ENCODE results near the gene DUS1L.

The DUS1L gene

DNA sequence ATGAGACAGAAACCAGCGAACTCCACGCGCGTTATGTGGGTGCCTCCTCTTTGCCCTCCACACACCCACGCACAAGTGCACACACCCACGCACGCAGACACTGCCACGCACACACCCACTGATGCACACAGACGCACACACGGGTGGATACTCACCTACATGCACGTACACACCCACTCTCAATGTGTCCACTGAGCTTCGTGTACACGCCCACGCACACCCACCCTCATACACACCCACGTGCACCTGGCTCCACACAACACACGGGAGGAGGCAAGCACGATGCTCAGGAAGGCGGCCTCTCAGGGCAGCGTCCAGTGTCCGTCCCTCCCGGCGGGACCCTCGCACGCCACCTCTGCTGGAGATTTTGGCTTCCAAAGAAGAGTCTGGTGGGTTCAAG, 18.2 kb downstream of the DUS1L start:
- Histone ChIP-seq H2AFZ (ENCODE audit: low read depth, low read length) (no peak overlapping the region), H3K4me2 (ENCODE audit: low read length) (no peak overlapping the region), H3K9me3 (ENCODE audit: insufficient read depth, low read length) (no peaks in the 10 kb centered on the region), H4K20me1 (ENCODE audit: insufficient read depth, low read length) (peaks cover 3% of the 10 kb centered on the region; the same call in 1 of the 2 replicates), H3K27ac (ENCODE audit: low read length) (no peak overlapping the region), H3K27me3 (ENCODE audit: low read depth, low read length) (no peaks in the 10 kb centered on the region), H3K79me2 (ENCODE audit: low read length) (peaks cover 7% of the 10 kb centered on the region), H3K36me3 (replicated peaks; ENCODE audit: low read depth, low read length) (no peaks in the 10 kb centered on the region), H3K9ac (ENCODE audit: low read length) (no peak overlapping the region), H3K4me1 (ENCODE audit: low read length) (peaks cover 5% of the 10 kb centered on the region), H3K4me3 (ENCODE audit: low read length) (no peak overlapping the region)
- TF ChIP-seq CTCF (IDR thresholded peaks at IDR 0.05; ENCODE audit: low read depth, low read length) (no peak), EZH2phosphoT487 (IDR thresholded peaks at IDR 0.05; ENCODE audit: low read depth) (no peak)

GRCh38 chr17:82046903-82047302, 18.7 kb downstream of the DUS1L start:
- H2AFZ ChIP-seq (ENCODE audit: low read depth, low read length), result no peak overlapping the region

DNA sequence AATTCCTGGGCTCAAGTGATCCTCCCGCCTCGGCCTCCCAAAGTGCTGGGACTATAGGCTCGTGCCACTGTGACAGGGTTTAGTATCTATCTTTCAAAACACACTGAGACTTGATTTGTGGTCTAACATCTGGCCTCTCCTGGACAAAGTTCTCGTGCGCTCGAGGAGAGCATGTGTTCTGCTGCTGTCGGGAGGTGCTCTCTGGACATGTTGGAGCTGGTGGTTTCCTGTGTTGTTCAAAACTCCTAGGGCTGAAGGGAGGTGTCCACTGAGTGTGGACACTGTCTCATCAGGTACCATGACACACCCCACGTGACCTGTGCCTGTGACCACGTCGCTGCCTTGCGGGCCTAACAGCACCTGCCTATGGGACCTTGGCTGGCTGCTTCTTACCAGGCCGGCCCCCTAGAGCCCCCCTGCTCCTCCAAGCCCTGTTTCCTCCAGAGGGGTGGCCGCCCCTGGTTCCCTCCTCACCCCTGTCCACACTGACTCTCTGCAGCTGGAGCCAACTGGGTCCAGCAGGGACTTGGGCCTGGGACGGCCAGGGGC, 19.6 kb downstream of the DUS1L start:
- no peaks in the 10 kb centered on the region for H3K36me3 ChIP-seq (replicated peaks; ENCODE audit: low read depth, low read length)
- H3K4me2 ChIP-seq (ENCODE audit: low read length), result no peak overlapping the region
- no peak overlapping the region for H3K27ac ChIP-seq (ENCODE audit: low read length)
- H3K4me3 ChIP-seq (ENCODE audit: low read length), result no peak overlapping the region
- no peaks in the 10 kb centered on the region for H4K20me1 ChIP-seq (ENCODE audit: insufficient read depth, low read length)
- TF ChIP-seq CTCF (IDR thresholded peaks at IDR 0.05; ENCODE audit: low read depth, low read length) (no peak), EZH2phosphoT487 (IDR thresholded peaks at IDR 0.05; ENCODE audit: low read depth) (no peak)
- no peak overlapping the region for H3K9ac ChIP-seq (ENCODE audit: low read length)
- H3K79me2 ChIP-seq (ENCODE audit: low read length), result no peaks in the 10 kb centered on the region
- H3K4me1 ChIP-seq (ENCODE audit: low read length), result peaks cover 5% of the 10 kb centered on the region
- no peak overlapping the region for H2AFZ ChIP-seq (ENCODE audit: low read depth, low read length)
- H3K27me3 ChIP-seq (ENCODE audit: low read depth, low read length), result no peaks in the 10 kb centered on the region
- no peaks in the 10 kb centered on the region for H3K9me3 ChIP-seq (ENCODE audit: insufficient read depth, low read length)

More at GRCh38 chr17:82046903-82047302, 18.7 kb downstream of the DUS1L start:
- H3K9ac ChIP-seq (ENCODE audit: low read length), result no peak overlapping the region
- H3K4me3 ChIP-seq (ENCODE audit: low read length), result no peak overlapping the region
- TF ChIP-seq CTCF (IDR thresholded peaks at IDR 0.05; ENCODE audit: low read depth, low read length) (no peak), EZH2phosphoT487 (IDR thresholded peaks at IDR 0.05; ENCODE audit: low read depth) (no peak)
- H3K4me1 ChIP-seq (ENCODE audit: low read length), result peaks cover 5% of the 10 kb centered on the region
- H3K4me2 ChIP-seq (ENCODE audit: low read length), result no peak overlapping the region
- no peaks in the 10 kb centered on the region for H4K20me1 ChIP-seq (ENCODE audit: insufficient read depth, low read length)
- peaks cover 3% of the 10 kb centered on the region; the same call in 1 of the 2 replicates for H3K79me2 ChIP-seq (ENCODE audit: low read length)
- H3K36me3 ChIP-seq (replicated peaks; ENCODE audit: low read depth, low read length), result no peaks in the 10 kb centered on the region
- no peak overlapping the region for H3K27ac ChIP-seq (ENCODE audit: low read length)
- no peaks in the 10 kb centered on the region for H3K9me3 ChIP-seq (ENCODE audit: insufficient read depth, low read length)
- no peaks in the 10 kb centered on the region for H3K27me3 ChIP-seq (ENCODE audit: low read depth, low read length)

DNA sequence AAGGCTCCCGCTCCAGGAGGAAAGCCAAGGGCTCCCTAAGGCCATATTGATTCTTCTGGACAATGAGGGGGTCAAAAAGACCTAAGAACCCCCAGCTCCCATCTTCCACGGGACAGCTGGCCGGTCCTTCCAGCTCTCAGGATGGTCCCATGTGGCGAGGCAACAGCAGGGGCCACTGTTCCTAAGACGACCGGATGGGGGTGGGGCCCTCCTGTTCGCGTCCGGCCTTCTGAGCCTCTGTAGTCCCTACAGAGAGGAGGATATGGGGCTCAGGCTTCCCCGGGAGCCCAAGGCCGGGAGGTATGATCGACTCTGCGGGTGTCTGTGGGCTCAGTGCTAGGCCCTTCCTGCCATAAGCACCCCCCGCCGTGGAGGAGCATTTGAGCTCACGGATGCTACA, 22.1 kb downstream of the DUS1L start:
- no peak overlapping the region for H2AFZ ChIP-seq (ENCODE audit: low read depth, low read length)
- H3K9me3 ChIP-seq (ENCODE audit: insufficient read depth, low read length), result no peaks in the 10 kb centered on the region

More for the DNA sequence above, 22.1 kb downstream of the DUS1L start:
- H3K4me1 ChIP-seq (ENCODE audit: low read length), result peaks cover 8% of the 10 kb centered on the region; the same call in 1 of the 2 replicates
- H4K20me1 ChIP-seq (ENCODE audit: insufficient read depth, low read length), result no peaks in the 10 kb centered on the region
- H3K4me3 ChIP-seq (ENCODE audit: low read length), result no peak overlapping the region
- no peaks in the 10 kb centered on the region for H3K79me2 ChIP-seq (ENCODE audit: low read length)
- TF ChIP-seq CTCF (IDR thresholded peaks at IDR 0.05; ENCODE audit: low read depth, low read length), result no peak
- TF ChIP-seq EZH2phosphoT487 (IDR thresholded peaks at IDR 0.05; ENCODE audit: low read depth), result no peak
- H3K27ac ChIP-seq (ENCODE audit: low read length), result no peak overlapping the region
- H3K4me2 ChIP-seq (ENCODE audit: low read length), result no peak overlapping the region
- no peak overlapping the region for H3K9ac ChIP-seq (ENCODE audit: low read length)
- H3K36me3 ChIP-seq (replicated peaks; ENCODE audit: low read depth, low read length), result no peaks in the 10 kb centered on the region
- H3K27me3 ChIP-seq (ENCODE audit: low read depth, low read length), result no peaks in the 10 kb centered on the region
